Left hindlimb (tissue), 1 donor: ENCODE data around the gene ATP10B.
"Not testable (repeated sequence)": the region's sequence is repeated elsewhere in the genome, so short reads cannot be mapped to it uniquely, and the experiment has no call there.

Experiments used
- DNase-seq: peaks from one replicate; pipeline ENCODE4 v3.0.0-alpha.2; 2018

Gene ATP10B

DNA sequence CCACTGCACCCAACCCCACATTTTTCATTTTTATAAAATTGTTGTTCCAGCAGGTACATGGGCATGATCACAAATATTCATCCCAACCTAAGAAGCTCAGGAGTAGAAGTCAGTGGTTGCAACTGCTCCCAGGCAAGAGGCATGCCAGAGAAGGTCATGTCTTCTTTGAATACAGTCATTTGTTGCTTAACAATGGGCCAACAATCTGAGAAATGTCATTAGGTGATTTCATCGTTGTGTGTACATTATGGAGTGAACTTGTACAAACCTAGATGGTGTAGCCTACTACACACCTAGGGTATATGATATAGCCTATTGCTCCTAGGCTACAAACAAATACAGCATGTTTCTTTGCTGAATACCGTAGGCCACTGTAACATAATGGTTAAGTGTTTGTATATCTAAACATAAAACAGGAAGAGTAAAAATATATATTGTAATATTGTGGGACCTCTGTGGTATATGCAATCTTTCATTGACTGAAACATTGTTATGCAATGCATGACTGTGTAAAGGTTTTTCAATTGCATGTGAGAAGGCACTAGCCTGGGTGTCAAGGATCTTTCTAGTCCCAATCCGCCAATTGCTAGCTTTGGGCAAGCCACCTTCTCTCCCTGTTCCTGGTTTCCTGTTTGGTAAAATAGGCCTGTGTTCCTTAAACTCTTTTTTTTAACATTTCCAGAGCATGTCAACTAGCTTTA lies 27.6 kb downstream of the ATP10B start:
- DNase-seq, result no peak

DNA sequence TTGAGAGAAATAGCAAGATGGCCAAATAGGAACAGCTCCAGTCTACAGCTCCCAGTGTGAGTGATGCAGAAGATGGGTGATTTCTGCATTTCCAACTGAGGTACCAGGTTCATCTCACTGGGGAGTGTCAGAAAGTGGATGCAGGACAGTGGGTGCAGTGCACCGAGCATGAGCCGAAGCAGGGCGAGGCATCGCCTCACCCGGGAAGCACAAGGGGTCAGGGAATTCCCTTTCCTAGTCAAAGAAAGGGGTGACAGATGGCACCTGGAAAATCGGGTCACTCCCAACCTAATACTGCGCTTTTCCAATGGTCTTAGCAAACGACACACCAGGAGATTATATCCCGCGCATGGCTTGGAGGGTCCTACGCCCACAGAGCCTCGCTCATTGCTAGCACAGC lies 39.0 kb downstream of the ATP10B start:
- not testable (repeated sequence) for DNase-seq

DNA sequence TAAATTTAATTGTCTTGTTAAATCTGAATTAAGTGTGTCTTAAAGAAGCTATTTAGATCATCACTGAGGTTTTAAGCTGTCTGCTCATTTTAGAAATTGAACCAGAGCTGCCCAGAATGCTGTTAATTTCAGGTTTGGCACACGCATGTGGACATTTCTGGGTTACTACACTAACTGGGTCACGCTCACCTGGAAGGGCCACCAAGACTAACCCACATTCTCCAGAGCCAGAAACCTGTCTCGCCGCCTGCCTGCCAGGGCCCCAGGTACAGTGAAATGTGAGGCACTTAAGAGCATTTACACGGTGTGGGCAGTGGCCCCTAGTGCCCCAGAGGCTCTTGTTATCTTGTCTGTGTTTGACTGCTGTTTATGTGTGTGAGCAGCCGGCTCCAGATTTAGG lies 46.6 kb downstream of the ATP10B start:
- no peak for DNase-seq

DNA sequence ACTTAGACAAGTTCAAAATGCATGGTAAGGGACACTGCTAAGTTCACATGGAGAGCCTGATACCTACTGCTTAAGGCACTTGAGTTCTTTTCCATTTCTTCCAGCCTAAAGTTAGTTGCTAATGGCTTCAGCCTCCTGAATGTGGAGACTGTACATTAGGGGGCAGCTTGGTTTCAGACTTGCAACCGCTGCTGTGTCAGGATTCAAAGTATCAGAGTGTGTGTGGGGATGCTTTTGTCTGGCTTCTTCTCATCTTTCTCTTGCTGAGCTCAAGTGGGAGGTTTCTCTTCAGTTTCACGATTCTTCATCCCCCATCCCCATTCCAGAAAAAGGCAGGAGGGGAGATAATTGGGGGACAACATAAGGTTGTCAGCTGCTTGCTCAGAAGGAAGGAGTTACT lies 49.4 kb downstream of the ATP10B start:
- DNase-seq, result no peak

DNA sequence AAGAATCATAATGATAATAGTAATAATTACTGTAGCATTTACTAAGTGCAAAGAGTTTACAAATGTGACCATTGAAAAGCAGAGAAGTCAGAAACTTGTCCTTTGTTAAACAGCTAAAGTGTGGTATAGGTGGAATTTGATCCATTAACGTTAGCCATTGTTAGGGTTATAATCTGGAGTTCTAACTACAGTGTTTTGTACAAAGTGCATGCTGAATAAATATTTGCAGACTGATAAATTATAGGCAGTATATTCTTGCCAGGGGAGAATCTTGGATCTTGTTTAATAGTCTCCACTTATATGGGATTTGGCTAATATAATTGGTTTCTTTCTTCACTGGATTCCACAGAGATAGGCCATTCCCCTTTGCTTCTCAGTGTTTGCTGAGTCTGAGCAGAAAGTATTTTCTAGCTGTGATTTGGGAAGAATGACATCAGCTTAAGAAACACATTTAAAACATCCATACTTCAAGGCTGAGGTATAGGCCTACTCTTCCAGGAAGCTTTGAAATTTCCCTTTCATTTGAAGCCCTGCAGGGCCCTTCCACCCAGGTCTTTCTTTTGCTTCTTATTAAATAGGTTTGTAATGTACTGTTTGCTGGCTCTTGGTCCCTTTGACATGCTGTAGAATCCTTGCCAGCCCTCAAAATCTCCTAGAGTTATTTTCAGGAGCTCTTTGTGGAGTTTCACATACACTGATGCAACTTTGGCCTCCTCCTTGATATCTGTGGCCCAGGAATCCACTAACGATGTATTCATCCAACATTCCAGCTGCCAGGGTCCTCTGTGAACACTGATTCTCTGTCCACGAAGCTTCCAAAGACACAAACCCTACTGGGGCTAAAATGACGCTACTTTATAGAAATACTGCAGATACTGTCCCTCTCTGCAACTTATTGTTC lies 51.4 kb downstream of the ATP10B start:
- no peak for DNase-seq

DNA sequence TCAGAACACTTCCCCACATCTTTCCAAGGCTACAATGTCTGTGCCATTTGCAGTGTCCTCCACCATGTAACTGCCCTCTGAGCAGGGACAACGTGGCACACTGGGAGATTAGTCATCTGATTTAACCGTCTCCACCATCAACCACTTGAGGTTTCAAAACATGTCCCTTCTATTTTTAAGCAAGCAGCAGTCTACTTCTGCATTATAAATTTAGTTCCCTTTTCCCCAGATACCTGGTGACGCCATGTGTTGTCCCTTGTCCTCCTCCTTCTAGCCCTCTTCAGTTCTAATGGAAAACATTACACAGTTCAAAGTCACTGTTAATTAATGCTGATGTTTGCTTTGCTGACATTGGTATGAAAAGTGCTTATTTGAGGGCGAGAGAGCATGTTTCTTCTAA lies 52.8 kb downstream of the ATP10B start:
- no peak for DNase-seq

DNA sequence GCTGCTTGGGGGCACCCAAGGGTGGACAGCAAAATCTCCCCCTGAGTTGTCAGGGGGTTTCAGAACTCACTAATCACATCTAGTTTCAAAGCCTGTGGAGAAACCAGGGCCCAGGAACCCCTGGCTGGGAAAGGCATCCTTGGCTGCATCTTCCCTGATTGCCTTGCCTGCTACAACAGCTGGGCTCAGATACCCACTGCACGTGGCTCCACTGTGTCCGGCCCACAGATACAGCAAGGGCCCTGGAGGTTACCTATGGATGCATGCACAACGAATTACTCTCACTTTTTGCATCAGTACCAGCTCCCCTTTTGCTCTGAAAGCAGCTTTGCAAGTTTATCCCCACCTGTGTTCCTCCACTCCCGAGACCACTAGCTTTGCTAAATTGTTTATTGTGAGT lies 55.0 kb downstream of the ATP10B start:
- DNase-seq, result no peak

DNA sequence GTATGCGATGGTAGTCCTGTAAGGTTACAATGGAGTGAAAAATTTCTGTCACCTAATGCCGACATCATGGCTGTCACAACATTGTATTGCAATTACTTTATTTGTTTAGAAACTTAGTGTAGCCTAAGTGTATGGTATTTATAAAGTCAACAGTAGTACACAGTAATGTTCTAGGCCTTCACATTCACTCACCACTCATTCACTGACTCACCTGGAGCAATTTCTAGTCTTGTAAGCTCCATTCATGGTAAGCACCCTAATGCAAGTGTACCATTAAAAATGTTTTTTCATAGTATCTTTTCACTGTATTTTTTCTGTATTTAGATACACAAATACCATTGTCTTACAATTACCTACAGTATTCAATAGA lies 58.5 kb downstream of the ATP10B start:
- DNase-seq, result no peak

DNA sequence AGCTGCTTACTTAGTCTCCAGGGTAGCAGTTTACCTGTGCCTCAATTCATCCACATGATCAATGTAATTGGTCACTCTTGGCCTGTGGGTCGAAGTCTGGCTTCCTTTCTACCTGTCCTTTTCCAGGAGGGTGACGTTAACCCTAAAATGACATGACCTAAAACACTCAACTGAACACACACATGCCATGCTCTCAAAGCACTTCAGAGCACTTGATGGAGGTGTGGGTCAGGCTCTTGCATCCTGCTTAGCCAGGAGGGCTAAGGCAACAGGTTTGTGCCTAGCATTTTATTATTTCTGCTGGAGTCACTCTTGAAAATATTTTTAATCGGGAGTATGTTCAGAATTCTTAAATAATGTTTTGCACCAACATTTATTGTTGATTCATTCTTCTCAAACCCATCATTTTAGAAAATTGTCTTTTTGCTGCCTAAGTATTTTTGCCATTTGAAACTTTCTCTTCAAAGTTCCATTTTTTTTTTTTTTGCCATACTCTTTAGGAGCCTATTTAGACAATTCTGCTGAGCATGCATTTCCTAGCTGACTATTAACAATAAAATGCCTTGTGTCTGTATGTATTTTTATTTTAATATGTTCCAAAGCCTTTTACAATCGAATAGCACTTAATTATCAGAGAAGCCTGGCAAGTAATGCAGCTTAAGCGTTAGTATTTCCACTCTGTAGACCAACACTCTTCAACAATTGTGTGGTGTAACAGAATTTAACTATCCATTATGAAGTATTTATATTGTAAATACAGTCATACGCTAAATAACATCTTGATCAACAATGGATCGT lies 59.1 kb downstream of the ATP10B start:
- no peak for DNase-seq

DNA sequence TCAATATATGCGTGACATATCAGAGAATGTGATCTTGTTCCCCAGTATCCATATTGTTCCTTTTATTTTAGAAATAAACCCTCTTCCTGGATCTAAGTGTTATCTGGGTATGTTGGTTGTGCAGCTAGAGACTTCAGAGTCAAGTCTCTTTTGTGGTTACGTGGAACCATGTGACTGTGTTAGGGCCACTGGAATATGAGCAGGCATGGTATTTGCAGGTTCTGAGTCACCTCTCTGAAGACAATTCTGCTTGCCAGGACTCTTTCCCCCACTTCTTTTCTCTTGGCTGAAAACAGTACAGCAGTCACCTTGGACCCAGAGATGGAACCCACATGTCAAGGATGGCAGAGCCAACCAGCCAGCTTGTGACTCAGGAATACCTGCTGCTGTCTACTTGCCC lies 59.7 kb downstream of the ATP10B start:
- DNase-seq, result no peak

DNA sequence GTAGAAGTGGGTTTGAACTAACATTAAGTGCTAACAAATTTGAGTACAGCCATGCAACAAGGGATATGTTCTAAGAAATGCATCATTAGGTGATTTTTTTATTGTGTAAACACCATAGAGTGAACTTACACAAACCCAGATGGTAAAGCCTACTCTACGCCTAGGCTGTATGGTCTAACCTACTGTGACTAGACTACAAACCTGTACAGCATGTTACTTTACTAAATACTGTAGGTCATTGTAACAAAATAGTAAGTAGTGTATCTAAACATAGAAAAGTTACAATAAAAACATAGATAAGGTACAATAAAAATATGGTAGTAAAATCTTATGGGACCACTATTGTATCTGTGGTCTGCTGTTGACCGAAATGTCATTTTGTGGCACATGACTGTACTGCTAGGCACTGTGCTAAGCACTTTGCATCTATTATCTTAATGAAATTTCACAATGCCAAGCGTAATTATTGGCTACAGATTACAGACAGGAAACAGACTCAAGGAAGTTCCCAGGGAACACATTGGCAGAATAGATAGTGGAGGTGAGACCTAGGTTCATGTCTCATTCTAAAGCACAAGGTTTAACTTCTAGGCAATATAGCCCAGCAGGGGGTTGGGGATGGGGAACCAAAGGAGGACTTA lies 62.7 kb downstream of the ATP10B start:
- DNase-seq, result no peak

DNA sequence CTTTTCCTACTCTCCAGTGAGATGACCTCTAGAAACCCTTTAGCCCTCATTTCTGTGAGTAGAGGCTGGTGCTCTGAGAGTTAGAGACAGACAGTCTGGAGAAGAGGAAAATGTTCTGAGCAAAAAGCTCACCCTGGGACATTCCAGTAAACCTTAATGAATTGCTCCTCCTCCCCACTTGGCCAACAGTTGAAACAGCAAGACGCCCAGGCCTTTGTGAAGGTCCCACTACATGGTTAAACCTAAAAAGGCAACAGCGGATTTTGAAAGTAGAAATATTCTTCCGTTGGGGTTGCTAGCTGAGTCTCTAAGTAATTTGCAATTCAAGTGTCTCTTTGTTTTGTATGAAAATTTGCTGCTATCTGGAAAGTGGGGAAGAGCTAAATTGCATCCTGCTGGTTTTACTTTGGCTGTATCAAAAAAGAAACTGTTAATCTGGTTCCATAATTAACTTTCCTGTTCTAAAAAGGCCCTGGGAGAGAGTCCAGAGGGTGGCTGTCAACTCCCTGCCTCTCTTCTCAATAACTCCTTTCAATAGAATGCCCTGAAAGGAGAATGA lies 63.8 kb downstream of the ATP10B start:
- DNase-seq, result no peak

DNA sequence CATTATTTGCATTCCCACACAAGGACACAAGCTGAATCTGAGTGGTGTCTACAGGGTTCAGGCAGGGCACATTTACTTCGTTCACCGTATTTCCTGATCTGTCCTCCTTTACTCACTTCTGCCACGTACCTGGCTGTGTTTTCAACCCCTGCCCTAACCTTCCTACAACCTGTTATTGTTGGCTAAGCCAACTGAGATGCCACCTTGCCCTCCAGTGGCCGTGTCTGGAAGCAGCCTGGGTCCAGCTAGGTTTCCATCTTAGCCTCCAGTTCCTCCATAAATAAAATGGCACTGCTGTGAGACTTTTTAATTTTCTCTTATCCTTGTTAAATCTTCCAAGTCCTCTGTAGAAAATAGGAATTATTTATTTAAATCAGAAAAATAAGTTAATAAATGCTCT lies 64.8 kb downstream of the ATP10B start:
- DNase-seq, result no peak

DNA sequence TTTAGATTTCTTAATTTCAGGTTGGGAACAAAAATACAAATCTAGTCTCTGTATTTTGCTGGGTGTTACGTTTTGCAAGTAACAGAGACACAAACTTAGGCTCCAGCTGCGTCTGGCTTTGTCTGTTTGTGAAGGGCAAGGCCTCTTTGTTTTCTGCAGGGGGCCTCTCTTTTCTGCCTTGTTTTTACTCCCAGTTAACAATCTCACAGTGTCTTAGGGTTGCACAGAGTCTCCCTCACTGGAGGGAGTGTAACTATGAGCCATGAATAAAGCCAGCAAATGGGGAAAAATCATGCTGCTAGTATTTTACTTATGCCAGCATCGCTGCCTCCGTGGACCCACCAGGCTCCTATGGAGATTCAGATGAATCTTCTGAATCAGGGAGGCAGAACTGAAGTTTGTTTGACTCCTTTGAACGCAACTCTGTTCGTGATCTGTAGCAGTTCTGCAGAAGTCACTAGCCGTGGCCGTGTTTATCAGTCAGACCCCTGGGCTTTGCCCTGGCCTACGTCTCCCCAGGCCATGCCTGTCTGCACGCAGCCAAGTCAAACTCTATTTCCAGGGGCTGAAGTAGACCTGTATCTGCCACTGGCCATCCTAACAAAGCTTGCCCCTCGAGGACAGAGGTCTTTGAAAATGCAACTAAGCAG lies 77.2 kb downstream of the ATP10B start:
- DNase-seq, result no peak

DNA sequence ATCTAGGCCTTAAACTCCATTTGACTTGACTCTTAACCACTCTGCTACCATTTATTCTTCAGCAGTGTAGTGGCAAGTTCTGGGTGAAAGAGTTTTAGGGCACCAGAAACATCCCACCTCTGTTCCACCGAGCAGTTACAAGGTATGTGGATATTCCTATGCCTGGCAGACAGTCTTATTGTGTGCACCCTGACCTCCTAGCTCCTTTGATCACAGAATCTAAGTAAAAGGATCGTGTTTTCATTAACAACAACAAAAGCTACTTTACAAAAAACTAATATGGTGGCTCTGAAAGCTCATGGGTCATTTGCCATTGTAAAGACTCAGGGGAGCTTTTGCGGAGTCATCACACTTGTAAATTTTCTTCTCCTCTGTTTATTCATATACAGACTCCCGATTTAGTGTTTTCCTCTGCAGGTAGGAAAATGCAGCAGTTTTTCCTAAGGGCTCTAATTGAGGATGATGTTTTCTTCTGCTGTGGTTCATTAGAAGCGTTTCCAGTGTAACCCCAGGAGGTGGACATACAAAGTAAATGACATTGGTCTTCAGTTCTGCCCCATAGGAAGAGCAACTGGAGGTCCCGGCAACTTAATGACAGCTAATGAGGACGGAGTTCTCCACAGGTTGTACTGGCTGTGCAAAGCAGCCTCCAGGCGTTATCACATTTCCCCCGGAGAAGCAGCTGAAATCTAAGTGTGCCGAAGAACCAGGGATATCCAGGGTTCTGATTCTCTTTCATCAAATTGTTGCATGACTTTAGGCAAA lies 78.2 kb downstream of the ATP10B start:
- no peak for DNase-seq

DNA sequence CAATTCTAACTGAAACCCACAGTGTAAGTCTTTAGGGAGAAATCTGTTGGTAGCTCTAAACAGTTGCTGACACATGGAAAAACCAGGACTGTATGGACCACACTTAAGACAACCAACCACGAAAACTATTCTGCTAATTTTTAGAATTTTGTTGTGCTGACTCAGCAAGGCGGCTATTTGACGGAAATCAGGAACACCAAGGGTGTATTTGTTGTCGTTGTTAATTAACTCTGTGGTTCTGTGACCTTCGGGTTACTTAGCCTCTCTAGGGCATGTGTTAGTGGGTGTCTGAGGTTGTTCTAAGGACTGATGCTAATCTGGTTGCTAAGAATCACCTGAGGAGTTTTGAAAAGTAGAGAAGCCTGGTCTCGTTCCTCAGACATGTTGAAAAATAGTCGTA lies 79.2 kb downstream of the ATP10B start:
- DNase-seq, result no peak

DNA sequence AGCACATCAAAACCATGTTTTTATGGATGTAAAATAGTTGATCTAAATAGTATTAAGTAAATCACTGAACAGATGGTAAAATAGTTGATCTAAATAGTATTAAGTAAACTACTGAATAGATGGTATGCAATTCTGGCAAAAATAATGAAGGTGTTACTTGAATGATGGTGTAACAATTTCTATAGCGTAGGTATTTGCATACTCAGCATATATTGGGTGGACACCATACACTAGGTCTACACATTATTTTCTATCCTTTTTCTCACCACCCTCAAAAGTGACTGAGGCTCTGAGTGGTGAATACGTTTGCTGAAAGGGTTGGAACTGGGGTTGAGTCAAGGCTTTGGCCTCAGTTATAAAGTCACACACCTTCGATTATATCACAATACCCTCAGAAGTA lies 81.3 kb downstream of the ATP10B start:
- no peak for DNase-seq

DNA sequence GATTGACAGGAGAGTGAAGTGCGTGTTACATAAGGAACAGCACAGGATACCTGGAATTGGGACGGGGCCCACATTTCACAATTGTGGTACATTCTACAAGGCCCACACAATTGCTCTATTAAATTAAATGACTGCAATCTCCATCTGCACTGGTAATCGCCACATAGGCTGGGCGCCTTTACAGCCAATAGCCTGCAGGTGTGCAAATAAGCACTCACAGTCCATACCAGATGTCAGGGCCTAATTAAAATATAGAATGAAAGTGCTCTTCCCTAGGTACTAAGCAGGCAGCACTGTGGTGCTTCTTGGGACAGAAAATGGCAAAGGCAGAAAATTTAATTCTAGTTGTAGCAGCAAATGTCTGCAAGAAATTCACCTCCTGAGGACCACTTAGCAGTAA lies 82.7 kb downstream of the ATP10B start:
- no peak for DNase-seq

DNA sequence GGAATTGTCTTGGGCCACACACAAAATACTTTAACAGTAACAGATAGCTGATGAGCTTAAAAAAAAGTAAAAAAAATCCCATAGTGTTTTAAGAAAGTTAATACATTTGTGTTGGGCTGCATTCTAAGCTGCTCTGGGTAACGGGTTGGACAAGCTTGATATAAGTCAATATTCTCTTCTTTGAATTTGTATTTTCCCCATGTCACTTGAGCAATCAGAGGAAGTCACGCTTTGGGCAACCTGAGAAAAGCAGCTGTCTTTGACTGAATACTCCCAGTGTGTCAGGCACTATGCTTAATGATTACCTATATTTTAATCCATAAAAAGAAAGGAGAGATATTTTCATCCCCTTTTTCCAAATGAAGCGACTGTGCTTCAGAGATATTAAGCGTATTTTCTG lies 84.9 kb downstream of the ATP10B start:
- no peak for DNase-seq

DNA sequence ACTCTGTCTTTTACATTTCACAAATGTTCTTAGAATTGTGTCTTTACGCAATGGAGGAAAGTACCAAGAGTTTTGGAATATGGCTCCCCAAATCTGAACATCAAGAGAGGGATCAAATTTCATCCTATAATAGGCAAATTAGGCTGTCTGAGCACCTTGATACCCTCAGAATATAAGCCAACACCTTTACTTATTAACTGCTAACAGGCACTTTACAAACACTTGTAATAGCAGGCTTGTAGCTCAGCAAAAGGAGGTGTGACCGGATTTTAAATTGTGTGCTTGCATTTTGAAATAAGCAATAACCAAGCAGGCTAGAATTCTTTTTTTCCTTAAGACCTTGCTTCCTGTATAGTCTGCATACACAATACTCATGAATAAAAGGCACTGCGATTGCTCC lies 92.0 kb downstream of the ATP10B start:
- DNase-seq, result no peak

DNA sequence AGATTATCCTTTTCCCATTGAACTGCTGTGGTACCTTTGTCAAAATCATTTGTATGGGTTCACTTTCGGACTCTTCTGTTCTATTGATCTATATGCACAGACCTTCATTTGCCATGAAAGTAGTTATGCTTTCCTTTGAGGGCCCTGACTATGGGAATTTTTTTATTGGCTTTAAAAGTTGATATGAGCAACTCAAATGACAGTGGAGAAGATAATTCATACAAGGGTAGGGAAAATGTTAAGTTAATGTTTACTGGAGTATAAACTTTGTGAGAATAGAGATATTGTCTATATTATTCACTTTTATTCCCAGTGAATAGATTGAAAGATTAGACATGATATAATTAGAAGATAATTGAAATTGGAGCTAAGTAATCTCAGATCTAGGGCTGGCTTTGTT lies 94.8 kb downstream of the ATP10B start:
- DNase-seq, result no peak
